Stimulated activated CD4-positive, alpha-beta T cell treated with anti-CD3 and anti-CD28 coated beads, Interleukin-1b, Interleukin-23, amount 100 ng/mL, for 1 hour (primary cell): Measurements from ENCODE around the gene BARHL1.

Source experiments
- DNase-seq, 2 donors: peaks; one replicate each; pipeline ENCODE4 v3.0.0-alpha.2; 2020; ENCODE audit warnings: low read depth in 2 of 2

The BARHL1 gene

GRCh38 chr9:132610661-132611060 is 28.3 kb downstream of the BARHL1 start:
- no peak for DNase-seq

GRCh38 chr9:132614324-132614723 is 31.9 kb downstream of the BARHL1 start:
- DNase-seq: no peak

DNA sequence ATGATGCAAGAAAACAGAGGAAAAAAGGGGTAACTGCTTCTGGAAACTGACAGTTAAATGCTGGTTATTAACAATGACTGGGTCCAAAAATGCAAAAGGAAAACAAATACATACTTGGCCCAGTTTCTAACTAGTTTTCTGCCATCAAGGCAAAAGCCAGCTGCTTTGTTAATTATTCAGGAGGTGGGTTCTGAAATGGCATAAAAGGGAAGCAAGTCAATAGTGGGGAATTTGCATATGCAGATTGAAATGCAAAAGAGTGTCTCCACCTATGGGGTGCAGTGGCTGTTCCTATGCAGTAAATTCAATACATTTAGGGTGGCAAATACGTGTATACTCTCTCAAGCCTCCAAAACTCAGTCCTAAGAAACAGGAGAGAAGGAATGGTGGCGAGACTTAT is 33.4 kb downstream of the BARHL1 start:
- no peak for DNase-seq

DNA sequence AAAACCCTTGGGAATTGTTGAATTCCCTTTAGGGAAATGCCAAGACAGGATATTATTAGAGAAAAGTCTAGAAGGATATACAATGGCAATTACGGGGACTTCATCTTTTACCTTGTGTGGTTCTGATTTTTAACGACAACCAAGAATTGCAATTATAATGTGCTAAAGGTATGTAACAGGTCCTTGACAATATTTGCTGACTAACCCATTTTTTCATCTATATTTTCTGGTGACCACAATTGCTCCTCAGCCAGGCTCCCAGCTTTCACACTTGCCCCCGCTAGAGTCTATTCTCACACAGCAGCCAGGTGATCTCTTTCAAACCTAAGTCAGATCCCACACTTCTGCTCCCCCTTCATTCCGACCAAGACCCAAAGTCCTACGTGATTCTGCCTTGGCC is 34.3 kb downstream of the BARHL1 start:
- DNase-seq: no peak

DNA sequence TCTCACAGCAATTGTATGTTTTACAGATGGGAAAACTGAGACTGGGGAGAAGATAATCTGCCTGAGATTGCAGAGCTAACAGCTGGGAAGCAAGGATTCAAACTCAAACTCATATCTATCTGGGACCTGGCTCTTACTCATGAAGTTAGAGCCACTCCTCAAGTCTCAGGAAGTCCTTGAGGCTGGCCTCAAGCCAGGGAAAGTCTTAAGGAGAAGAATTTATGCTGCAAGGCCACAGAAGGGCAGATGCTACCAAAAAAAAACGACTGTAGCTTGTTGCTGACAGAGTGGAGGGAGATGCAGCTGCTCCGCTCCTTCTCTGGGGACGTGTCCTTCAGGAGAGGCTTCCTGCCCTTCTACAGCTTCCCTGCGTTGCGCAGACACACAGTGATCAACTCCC is 39.8 kb downstream of the BARHL1 start:
- no peak for DNase-seq

- no peak for DNase-seq
Observed at GRCh38 chr9:132626285-132626684, 43.9 kb downstream of the BARHL1 start.

GRCh38 chr9:132627106-132627505 is 44.7 kb downstream of the BARHL1 start:
- DNase-seq: no peak

GRCh38 chr9:132627594-132627993 is 45.2 kb downstream of the BARHL1 start:
- DNase-seq: no peak

- no peak for DNase-seq
Observed at GRCh38 chr9:132628746-132629145, 46.3 kb downstream of the BARHL1 start.

- no peak for DNase-seq
Observed at GRCh38 chr9:132630116-132630515, 47.7 kb downstream of the BARHL1 start.

GRCh38 chr9:132630811-132631210 is 48.4 kb downstream of the BARHL1 start:
- DNase-seq: no peak

- DNase-seq: no peak
Observed at GRCh38 chr9:132631280-132631679, 48.9 kb downstream of the BARHL1 start.

DNA sequence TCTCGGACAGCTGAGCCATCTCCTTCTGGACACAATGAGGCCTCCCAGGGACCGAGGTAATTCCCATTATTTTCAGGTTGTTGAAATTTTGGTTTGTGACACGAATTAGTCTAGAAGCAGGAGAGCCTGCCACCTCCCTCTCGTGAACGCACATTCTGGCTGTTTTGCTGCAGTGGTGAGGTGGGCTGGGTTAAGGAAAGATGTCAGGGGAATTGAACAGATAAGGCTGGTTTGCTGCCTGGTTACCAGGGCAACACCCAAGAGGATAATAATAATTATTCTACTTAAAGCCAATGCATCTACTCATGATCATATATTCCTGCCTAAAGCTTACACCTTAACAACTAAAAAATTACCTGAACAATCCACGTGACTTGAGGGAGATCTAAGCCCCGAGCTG is 49.3 kb downstream of the BARHL1 start:
- no peak for DNase-seq

- no peak for DNase-seq
Observed at GRCh38 chr9:132632413-132633129, 50.2 kb downstream of the BARHL1 start.

DNA sequence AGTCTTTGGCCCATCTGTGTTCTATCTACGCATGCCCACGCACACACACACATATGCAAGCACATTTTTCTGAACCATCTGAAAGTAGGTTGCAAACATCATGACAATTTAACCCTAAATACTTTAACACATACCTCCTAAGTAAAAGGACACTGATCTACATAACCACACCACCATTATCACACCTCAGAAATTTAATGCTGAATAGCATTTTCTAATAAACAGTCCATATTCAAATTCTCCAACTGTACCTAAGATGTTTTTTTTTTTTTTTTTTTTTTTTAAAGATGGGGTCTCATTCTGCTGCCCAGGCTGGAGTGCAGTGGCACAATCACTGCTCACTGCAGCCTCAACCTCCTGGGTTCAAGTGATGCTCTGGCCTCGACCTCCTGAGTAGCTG is 51.9 kb downstream of the BARHL1 start:
- no peak for DNase-seq

GRCh38 chr9:132637351-132637750 is 54.9 kb downstream of the BARHL1 start:
- no peak for DNase-seq

- no peak for DNase-seq
Observed at GRCh38 chr9:132637801-132638200, 55.4 kb downstream of the BARHL1 start.

DNA sequence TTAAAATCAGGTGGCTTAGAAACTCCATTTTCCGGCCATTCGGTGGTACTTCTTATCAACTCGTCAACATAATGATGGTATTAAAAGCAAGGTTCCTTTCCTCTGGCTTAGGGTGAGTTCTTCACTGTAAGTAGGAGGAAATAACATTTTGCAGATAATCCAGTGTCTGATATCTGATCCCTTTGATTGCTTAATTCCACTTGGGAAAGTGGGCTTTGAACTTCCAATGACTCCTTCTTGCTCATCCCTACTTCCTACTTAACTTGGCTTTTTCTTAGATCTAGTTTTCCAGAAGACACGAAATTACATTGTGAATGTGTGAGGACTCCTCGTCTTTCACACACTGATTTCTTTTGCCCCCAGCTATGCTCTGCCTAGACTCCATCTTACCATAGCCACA is 55.8 kb downstream of the BARHL1 start:
- DNase-seq: no peak

GRCh38 chr9:132639322-132639721 is 56.9 kb downstream of the BARHL1 start:
- no peak for DNase-seq
